HCT116 (cell line): ENCODE measurements around the gene WNT2B. TPM values are rescaled to one million over a fixed set of nuclear protein-coding genes. Genes with fewer than 3 reads are reported as not detected.

Experiments used
- ATAC-seq: fragments of 200-7000 bp; cut with Tn5 transposase; 2 replicates; pipeline ENCODE4 v1.9.1; 2020; ENCODE audit warnings: mild to moderate bottlenecking, moderate library complexity
- BruUV-seq: library from RNA; stranded (reverse); fragments of 400-500 nt; replicated peaks from 2 replicates; lab custom pipeline; 2021; lab: Mats Ljungman, UMichigan
- CTCF ChIA-PET: fragments of 300-600 bp; sonication (Branson Sonifier 250); formaldehyde crosslinking; loops from one replicate; lab custom pipeline; 2021; ENCODE audit warnings: antibody characterized with exemption; lab: Charles Lee
- POLR2A ChIA-PET: fragments of 300-600, 350-600 bp; sonication (Branson Sonifier 250); formaldehyde crosslinking; loops from one replicate; lab custom pipeline; 2021; ENCODE audit warnings: antibody characterized with exemption; lab: Charles Lee
- RAD21 ChIA-PET, 2 experiments: fragments of 300-600 bp; sonication (Branson Sonifier 250); formaldehyde crosslinking; loops; one replicate each; lab custom pipeline; 2023; ENCODE audit warnings: low total read pairs in 2 of 2; ENCODE audit not compliant: uncharacterized antibody in 2 of 2, unreplicated experiment in 2 of 2, low non-redundant PET in 1 of 2; lab: Charles Lee
- DNase-seq: peaks from one replicate; pipeline ENCODE4 v3.0.0-alpha.2; 2010; ENCODE audit warnings: low read depth, low spot score
- H2AFZ ChIP-seq: fragments of 200-600 bp; shearing (Covaris generic), sonication (generic); 2 replicates; pipeline ENCODE4 v1.6.1; 2017; ENCODE audit warnings: low read depth, mixed run types, mixed read lengths, antibody characterized with exemption, low read length; ENCODE audit not compliant: poor library complexity, severe bottlenecking
- H3K27ac ChIP-seq: 2 replicates; pipeline ENCODE4 v1.5.1; 2012; ENCODE audit warnings: low read depth, low read length
- H3K27me3 ChIP-seq: fragments of 200-600 bp; sonication (generic); 2 replicates; pipeline ENCODE4 v1.6.1; 2016; ENCODE audit warnings: mixed run types, low read length, mixed read lengths; ENCODE audit not compliant: insufficient read depth
- H3K36me3 ChIP-seq, 2 experiments: fragments of 200-500 bp in 1 of 2; fragments of 200-600 bp in 1 of 2; sonication (Bioruptor generic) in 1 of 2; sonication (generic) in 1 of 2; 2 replicates each; pipeline versions ENCODE4 v1.5.1 to v1.6.1; 2014 to 2016; ENCODE audit warnings: low read length in 2 of 2, inconsistent platforms in 1 of 2, mixed read lengths in 1 of 2, mixed run types in 1 of 2; ENCODE audit not compliant: insufficient read depth in 2 of 2, control insufficient read depth in 1 of 2
- H3K4me1 ChIP-seq, 2 experiments: fragments of 200-600 bp in 1 of 2; sonication (generic) in 1 of 2; 2 replicates each; pipeline versions ENCODE4 v1.5.1 to v1.6.1; 2012 to 2017; ENCODE audit warnings: low read length in 2 of 2, inconsistent platforms in 1 of 2, mild to moderate bottlenecking in 1 of 2, mixed read lengths in 1 of 2, mixed run types in 1 of 2, moderate library complexity in 1 of 2; ENCODE audit not compliant: insufficient read depth in 2 of 2, control insufficient read depth in 1 of 2
- H3K4me2 ChIP-seq: fragments of 200-600 bp; sonication (generic); 2 replicates; pipeline ENCODE4 v1.6.1; 2017; ENCODE audit warnings: mixed run types, low read length, mixed read lengths
- H3K4me3 ChIP-seq, 2 experiments: fragments of 200-600 bp in 1 of 2; sonication (generic) in 1 of 2; replicated peaks in 1 of 2; 2 replicates each; pipeline ENCODE4 v1.5.1; 2011 to 2016; ENCODE audit warnings: low read length in 2 of 2, control low read depth in 1 of 2, low read depth in 1 of 2, mild to moderate bottlenecking in 1 of 2, mixed read lengths in 1 of 2, mixed run types in 1 of 2
- H3K79me2 ChIP-seq: fragments of 200-600 bp; sonication (generic); 2 replicates; pipeline ENCODE4 v1.6.1; 2017; ENCODE audit warnings: mild to moderate bottlenecking, mixed run types, low read length, moderate library complexity, mixed read lengths; ENCODE audit not compliant: insufficient read depth
- H3K9ac ChIP-seq: fragments of 200-600 bp; sonication (generic); 2 replicates; pipeline ENCODE4 v1.6.1; 2016; ENCODE audit warnings: low read length, mixed read lengths
- H3K9me2 ChIP-seq: fragments of 200-600 bp; sonication (generic), shearing (Covaris generic); 2 replicates; pipeline ENCODE4 v1.6.1; 2017; ENCODE audit warnings: mixed run types, mild to moderate bottlenecking, moderate library complexity; ENCODE audit not compliant: insufficient read depth
- H3K9me3 ChIP-seq, 2 experiments: fragments of 200-500 bp in 1 of 2; fragments of 200-600 bp in 1 of 2; sonication (Bioruptor generic) in 1 of 2; sonication (generic) in 1 of 2; 2 replicates each; pipeline ENCODE4 v1.6.1; 2014 to 2017; ENCODE audit warnings: low read length in 2 of 2, mixed read lengths in 2 of 2, inconsistent platforms in 1 of 2, low read depth in 1 of 2, mild to moderate bottlenecking in 1 of 2, mixed run types in 1 of 2, moderate library complexity in 1 of 2; ENCODE audit not compliant: control insufficient read depth in 1 of 2, insufficient read depth in 1 of 2
- H4K20me1 ChIP-seq: fragments of 200-600 bp; sonication (generic), shearing (Covaris generic); 2 replicates; pipeline ENCODE4 v1.6.1; 2017; ENCODE audit warnings: mixed run types, mild to moderate bottlenecking, moderate library complexity; ENCODE audit not compliant: insufficient read depth
- ATF3 ChIP-seq: IDR thresholded peaks from 2 replicates; pipeline ENCODE4 v1.6.1; 2012
- CBX3 ChIP-seq: IDR thresholded peaks from 2 replicates; pipeline ENCODE4 v1.6.1; 2012; ENCODE audit warnings: low read depth
- ELF1 ChIP-seq: IDR thresholded peaks from 2 replicates; pipeline ENCODE4 v1.6.1; 2012; ENCODE audit warnings: low read depth, borderline replicate concordance
- FOSL1 ChIP-seq: IDR thresholded peaks from 2 replicates; pipeline ENCODE4 v1.6.1; 2012; ENCODE audit warnings: low read depth
- SIN3A ChIP-seq: IDR thresholded peaks from 2 replicates; pipeline ENCODE4 v1.6.1; 2012; ENCODE audit warnings: low read depth
- SP1 ChIP-seq: IDR thresholded peaks from 2 replicates; pipeline ENCODE4 v1.6.1; 2012; ENCODE audit warnings: low read depth
- TCF7L2 ChIP-seq: IDR thresholded peaks from 2 replicates; pipeline ENCODE4 v1.7.0; 2011; ENCODE audit warnings: borderline replicate concordance, inconsistent platforms; ENCODE audit not compliant: insufficient read depth, insufficient read length; ENCODE audit errors: extremely low read depth
- YY1 ChIP-seq: IDR thresholded peaks from 2 replicates; pipeline ENCODE4 v1.6.1; 2011; ENCODE audit warnings: low read length, low read depth, moderate library complexity, mild to moderate bottlenecking; ENCODE audit not compliant: insufficient replicate concordance; ENCODE audit errors: extremely low read depth
- ZFX ChIP-seq: fragments of 450-650 bp; IDR thresholded peaks from 2 replicates; pipeline ENCODE4 v1.6.1; 2017
- intact Hi-C: fragments of 100-400 bp; cut with micrococcal nuclease; formaldehyde crosslinking; loops from 2 replicates; pipeline ENCODE4 v1.10.0; 2022
- total RNA-seq: library from RNA; stranded (reverse); gene quantifications from one replicate; pipeline ENCODE4 v1.2.1, GENCODE V29; 2021; ENCODE audit not compliant: unreplicated experiment

The WNT2B gene
- total RNA-seq, 1 experiment from 2014 or later = 1.5 TPM

GRCh38 chr1:112492076-112492475 lies 16.7 kb upstream of the WNT2B start:
- no peak overlapping the region for H3K27ac ChIP-seq
- no peak overlapping the region for H3K9ac ChIP-seq
- no peaks in the 10 kb centered on the region for H4K20me1 ChIP-seq
- RAD21 ChIA-PET = no interaction called here
- no peak overlapping the region for H2AFZ ChIP-seq
- no peaks in the 10 kb centered on the region for H3K36me3 ChIP-seq
- H3K9me3 ChIP-seq = no peaks in the 10 kb centered on the region
- intact Hi-C loops = no loop called here
- no TSS peak for BruUV-seq
- DNase-seq (no peak), ATAC-seq (no peak)
- H3K79me2 ChIP-seq = no peaks in the 10 kb centered on the region
- H3K4me1 ChIP-seq = no peaks in the 10 kb centered on the region
- TF ChIP-seq ZFX (no peak), SIN3A (no peak), ELF1 (no peak), YY1 (no peak), TCF7L2 (no peak), SP1 (no peak), FOSL1 (no peak)
- no peaks in the 10 kb centered on the region for H3K9me2 ChIP-seq
- no peak overlapping the region for H3K4me3 ChIP-seq
- H3K4me2 ChIP-seq = no peak overlapping the region
- H3K27me3 ChIP-seq = no peaks in the 10 kb centered on the region
- POLR2A ChIA-PET = no interaction called here
- CTCF ChIA-PET = no interaction called here

DNA sequence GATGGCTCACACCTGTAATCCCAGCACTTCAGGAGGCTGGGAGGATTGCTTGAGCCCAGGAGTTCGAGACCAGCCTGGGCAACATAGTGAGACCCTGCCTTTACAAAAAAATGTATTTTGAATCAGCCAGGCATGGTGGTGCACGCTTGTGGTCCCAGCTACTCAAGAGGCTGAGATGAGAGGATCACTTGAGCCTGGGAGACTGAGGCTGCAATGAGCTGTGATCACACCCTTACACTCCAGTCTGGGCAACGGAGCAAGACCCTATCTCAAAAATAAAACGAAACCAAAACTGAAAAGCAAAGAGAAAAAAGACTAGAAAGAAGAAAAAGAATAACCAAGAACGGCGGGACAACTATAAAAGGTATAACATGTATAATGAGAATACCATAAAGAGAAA lies 15.4 kb upstream of the WNT2B start:
- POLR2A ChIA-PET = interaction anchor here (0.7 kb wide), 1 partner anchor 27 kb away, joined by 3 read pairs; no protein-coding TSS in a partner anchor
- intact Hi-C loops = no loop called here
- CTCF ChIA-PET = no interaction called here
- no peaks in the 10 kb centered on the region for H4K20me1 ChIP-seq
- no peaks in the 10 kb centered on the region for H3K36me3 ChIP-seq
- DNase-seq (no peak), ATAC-seq (no peak)
- no peak overlapping the region for H3K9ac ChIP-seq
- H3K4me1 ChIP-seq = no peaks in the 10 kb centered on the region
- H2AFZ ChIP-seq = no peak overlapping the region
- H3K79me2 ChIP-seq = no peaks in the 10 kb centered on the region
- TF ChIP-seq CBX3 (no peak), ATF3 (no peak), YY1 (no peak)
- no peak overlapping the region for H3K27ac ChIP-seq
- no peak overlapping the region for H3K4me2 ChIP-seq
- H3K9me3 ChIP-seq = no peaks in the 10 kb centered on the region
- BruUV-seq = no TSS peak
- no peaks in the 10 kb centered on the region for H3K9me2 ChIP-seq
- H3K4me3 ChIP-seq = no peak overlapping the region
- RAD21 ChIA-PET = no interaction called here
- H3K27me3 ChIP-seq = no peaks in the 10 kb centered on the region
